Natural killer cell treated with Interleukin-12 subunit alpha and Interleukin-12 subunit beta and Interleukin-15 and Interleukin-18, amount 100 ng/mL, for 72 hours (primary cell): ENCODE data around the gene KCTD6. TPM values are rescaled to one million over a fixed set of nuclear protein-coding genes. Genes with fewer than 3 reads are reported as not detected.

Source experiments
- ATAC-seq, 2 donors: fragments of 150-1000 bp; cut with Tn5 transposase in 1 of 2; sonication (Bioruptor Pico), chemical (Tn5 transposase) in 1 of 2; 2 replicates each; pipeline ENCODE4 v1.10.0; 2021
- DNase-seq: peaks from one replicate; pipeline ENCODE4 v3.0.0; 2022; ENCODE audit warnings: low spot score
- H3K27ac Mint-ChIP-seq, 2 donors: 1 replicate in 1 of 2; 2 replicates in 1 of 2; pipeline ENCODE4 v1.8.0; 2022; ENCODE audit warnings: mixed read lengths in 2 of 2, mild to moderate bottlenecking in 1 of 2, moderate library complexity in 1 of 2
- H3K27me3 Mint-ChIP-seq, 2 donors: 1 replicate in 1 of 2; 2 replicates in 1 of 2; pipeline ENCODE4 v1.8.0; 2022; ENCODE audit warnings: mixed read lengths in 2 of 2
- H3K36me3 Mint-ChIP-seq: one replicate; pipeline ENCODE4 v1.8.0; 2022; ENCODE audit warnings: mixed read lengths
- H3K4me1 Mint-ChIP-seq, 2 donors: 1 replicate in 1 of 2; 2 replicates in 1 of 2; pipeline ENCODE4 v1.8.0; 2022; ENCODE audit warnings: low read depth in 2 of 2, mixed read lengths in 2 of 2, mild to moderate bottlenecking in 1 of 2
- H3K4me3 Mint-ChIP-seq: one replicate; pipeline ENCODE4 v1.8.0; 2022; ENCODE audit warnings: mixed read lengths
- H3K9me3 Mint-ChIP-seq: 2 replicates; pipeline ENCODE4 v1.8.0; 2022; ENCODE audit warnings: mixed read lengths
- total RNA-seq, 2 donors: library from RNA; stranded (reverse); gene quantifications; one replicate each; pipeline ENCODE4 v1.2.3, GENCODE V29; 2022

KCTD6 gene
- total RNA-seq, 2 donors from 2014 or later = 4.0 to 5.3 TPM

- no peaks in the 10 kb centered on the region for H3K36me3 Mint-ChIP-seq
- H3K27ac Mint-ChIP-seq = no peak overlapping the region
- DNase-seq = no peak
- no peak for ATAC-seq
- no peak overlapping the region for H3K4me3 Mint-ChIP-seq
- H3K9me3 Mint-ChIP-seq = no peaks in the 10 kb centered on the region
- peaks cover 8 to 10% of the 10 kb centered on the region in 2 donors for H3K27me3 Mint-ChIP-seq
- peaks cover 32 to 45% of the 10 kb centered on the region in 2 donors for H3K4me1 Mint-ChIP-seq
Measured at GRCh38 chr3:58474348-58474911, 17.5 kb upstream of the KCTD6 start.

GRCh38 chr3:58474967-58475578 lies 16.8 kb upstream of the KCTD6 start:
- no peak overlapping the region for H3K27ac Mint-ChIP-seq
- H3K36me3 Mint-ChIP-seq = no peaks in the 10 kb centered on the region
- H3K27me3 Mint-ChIP-seq = peaks cover 8 to 10% of the 10 kb centered on the region in 2 donors
- H3K4me3 Mint-ChIP-seq = no peak overlapping the region
- no peak for DNase-seq
- no peak for ATAC-seq
- H3K9me3 Mint-ChIP-seq = no peaks in the 10 kb centered on the region
- peaks cover 29 to 42% of the 10 kb centered on the region in 2 donors for H3K4me1 Mint-ChIP-seq

- ATAC-seq (no peak), DNase-seq (no peak)
- H3K9me3 Mint-ChIP-seq = no peaks in the 10 kb centered on the region
- peaks cover 8 to 15% of the 10 kb centered on the region in 2 donors for H3K4me1 Mint-ChIP-seq
- no peak overlapping the region for H3K4me3 Mint-ChIP-seq
- peaks cover 17% of the 10 kb centered on the region in 2 donors for H3K27me3 Mint-ChIP-seq
- no peaks in the 10 kb centered on the region for H3K36me3 Mint-ChIP-seq
- H3K27ac Mint-ChIP-seq = no peak overlapping the region
Measured at GRCh38 chr3:58478781-58479180, 13.1 kb upstream of the KCTD6 start.

DNA sequence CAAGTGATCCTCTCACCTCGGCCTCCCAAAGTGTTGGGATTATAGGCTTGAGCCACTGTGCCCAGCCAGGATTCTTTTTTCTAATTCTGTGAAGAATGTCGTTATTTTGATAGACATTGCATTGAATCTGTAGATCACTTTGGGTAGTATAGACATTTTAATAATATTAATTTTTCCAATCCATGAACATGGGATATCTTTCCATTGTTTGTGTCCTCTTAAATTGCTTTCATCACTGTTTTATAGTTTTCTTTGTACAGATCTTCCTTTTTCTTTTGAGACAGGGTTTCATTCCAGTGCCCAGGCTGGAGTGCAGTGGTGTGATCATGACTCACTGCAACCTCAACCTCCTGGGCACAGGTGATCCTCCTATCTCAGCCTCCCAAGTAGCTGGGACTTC lies 11.6 kb upstream of the KCTD6 start:
- peaks cover 0 to 1% of the 10 kb centered on the region in 2 donors for H3K4me1 Mint-ChIP-seq
- H3K27me3 Mint-ChIP-seq = peaks cover 11 to 18% of the 10 kb centered on the region in 2 donors
- no peaks in the 10 kb centered on the region for H3K36me3 Mint-ChIP-seq
- H3K4me3 Mint-ChIP-seq = no peak overlapping the region
- no peaks in the 10 kb centered on the region for H3K9me3 Mint-ChIP-seq
- H3K27ac Mint-ChIP-seq = no peak overlapping the region
- DNase-seq (no peak), ATAC-seq (no peak)

DNA sequence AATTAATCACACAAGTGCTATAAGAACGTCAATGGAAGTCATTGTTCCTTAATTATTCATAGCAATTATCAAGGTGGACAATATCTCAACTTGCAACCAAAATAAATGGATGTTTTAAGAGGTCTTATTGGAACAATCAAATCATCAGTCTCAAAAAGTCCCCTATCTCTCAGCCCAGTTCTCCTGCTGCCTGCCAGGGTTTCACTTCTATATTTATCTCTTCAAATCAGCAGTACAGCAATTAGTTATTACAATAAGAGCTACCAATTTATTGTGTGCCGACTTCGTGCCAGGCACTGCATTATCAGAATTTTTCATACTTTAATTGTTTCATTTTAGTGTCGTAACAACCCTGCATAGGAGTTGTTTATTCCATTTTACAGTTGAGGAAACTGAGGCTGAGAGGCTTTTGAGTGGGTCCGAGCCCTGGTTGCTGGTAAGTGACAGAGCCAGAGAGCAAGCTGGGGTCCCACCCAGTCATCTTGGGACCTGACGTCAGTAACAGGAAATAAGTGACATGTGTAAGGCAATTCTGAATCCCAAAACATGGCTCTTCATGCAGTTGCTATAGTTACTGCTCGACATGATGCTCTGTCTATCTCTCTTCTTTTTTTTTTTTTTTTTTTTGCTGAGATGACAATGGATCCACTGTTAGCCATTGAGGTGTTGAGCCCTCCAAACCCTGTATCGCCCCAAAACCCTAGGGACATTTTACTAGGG lies 8.8 kb upstream of the KCTD6 start:
- Mint-ChIP-seq H3K4me3 (no peak overlapping the region), H3K4me1 (peaks cover 0 to 11% of the 10 kb centered on the region in 2 donors), H3K27me3 (peaks cover 26 to 27% of the 10 kb centered on the region in 2 donors), H3K9me3 (no peaks in the 10 kb centered on the region), H3K36me3 (no peaks in the 10 kb centered on the region), H3K27ac (no peak overlapping the region)
- no peak for DNase-seq
- ATAC-seq = peak in 1 of 2 donors; percentile 66

GRCh38 chr3:58484045-58484721 lies 7.7 kb upstream of the KCTD6 start:
- Mint-ChIP-seq H3K27me3 (peaks cover 32 to 36% of the 10 kb centered on the region in 2 donors), H3K9me3 (no peaks in the 10 kb centered on the region), H3K27ac (no peak overlapping the region), H3K36me3 (no peaks in the 10 kb centered on the region), H3K4me3 (no peak overlapping the region), H3K4me1 (peaks cover 0 to 11% of the 10 kb centered on the region in 2 donors)
- ATAC-seq (no peak), DNase-seq (no peak)

DNA sequence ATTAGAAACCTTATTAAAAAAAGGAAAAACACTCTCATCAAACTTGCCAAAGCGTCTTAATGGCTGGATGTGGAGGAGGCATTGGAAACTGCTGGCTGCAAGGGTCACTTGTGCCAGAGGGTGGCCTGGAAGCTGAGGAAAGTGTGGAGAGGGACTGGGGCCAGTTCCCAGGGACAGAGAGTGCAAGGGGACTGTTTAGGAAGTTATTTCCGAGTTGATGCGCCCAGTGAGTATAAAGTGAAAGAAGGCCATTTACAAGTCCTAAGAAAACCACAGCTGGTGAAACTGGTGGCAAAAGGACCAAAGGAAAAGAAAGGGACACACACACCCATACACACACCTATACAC lies 7.2 kb upstream of the KCTD6 start:
- ATAC-seq (no peak), DNase-seq (no peak)
- H3K27me3 Mint-ChIP-seq = peaks cover 32 to 36% of the 10 kb centered on the region in 2 donors
- H3K36me3 Mint-ChIP-seq = no peaks in the 10 kb centered on the region
- no peaks in the 10 kb centered on the region for H3K9me3 Mint-ChIP-seq
- H3K4me3 Mint-ChIP-seq = no peak overlapping the region
- H3K27ac Mint-ChIP-seq = no peak overlapping the region
- H3K4me1 Mint-ChIP-seq = peaks cover 0 to 11% of the 10 kb centered on the region in 2 donors

DNA sequence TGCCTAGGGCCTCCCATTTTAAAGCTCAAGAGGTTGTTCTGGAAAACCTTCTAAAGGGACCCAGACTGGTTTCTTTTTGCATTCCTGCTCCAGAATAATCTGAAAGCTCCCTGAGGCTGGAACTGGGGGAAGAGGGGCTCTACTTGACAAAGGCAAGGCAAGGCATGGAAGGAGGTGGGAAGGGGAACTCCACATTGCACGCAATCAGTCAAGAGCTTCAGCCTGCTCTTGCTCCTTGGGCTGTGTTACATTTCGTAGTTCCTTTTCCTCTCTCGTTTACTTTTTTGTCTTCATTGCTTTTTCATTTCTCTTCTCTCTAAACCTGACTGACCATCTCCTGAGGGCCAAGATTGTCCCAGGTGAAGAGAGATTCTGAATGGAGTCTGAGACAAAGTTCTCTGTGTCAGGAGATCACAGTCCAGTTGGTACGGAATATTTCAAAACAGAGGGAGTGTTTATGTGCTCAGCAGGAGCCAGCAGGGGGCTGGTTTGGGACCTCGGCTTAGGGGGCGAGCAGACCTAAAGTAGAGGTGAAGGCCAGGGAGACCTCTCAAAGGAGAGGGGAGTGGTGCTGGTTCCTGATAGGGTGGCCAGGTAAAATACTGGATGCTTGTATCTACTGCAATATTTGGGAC lies 6.0 kb upstream of the KCTD6 start:
- DNase-seq = no peak
- Mint-ChIP-seq H3K9me3 (no peaks in the 10 kb centered on the region), H3K27ac (no peak overlapping the region), H3K36me3 (no peaks in the 10 kb centered on the region), H3K4me3 (no peak overlapping the region), H3K27me3 (peaks cover 30 to 36% of the 10 kb centered on the region in 2 donors), H3K4me1 (peaks cover 4 to 14% of the 10 kb centered on the region in 2 donors)
- no peak for ATAC-seq

- no peak overlapping the region for H3K4me3 Mint-ChIP-seq
- peaks cover 30 to 31% of the 10 kb centered on the region in 2 donors for H3K27me3 Mint-ChIP-seq
- ATAC-seq = no peak
- H3K36me3 Mint-ChIP-seq = no peaks in the 10 kb centered on the region
- no peak overlapping the region for H3K27ac Mint-ChIP-seq
- no peak for DNase-seq
- peaks cover 10 to 18% of the 10 kb centered on the region in 2 donors for H3K4me1 Mint-ChIP-seq
- H3K9me3 Mint-ChIP-seq = no peaks in the 10 kb centered on the region
Measured at GRCh38 chr3:58487140-58487886, 4.6 kb upstream of the KCTD6 start.

DNA sequence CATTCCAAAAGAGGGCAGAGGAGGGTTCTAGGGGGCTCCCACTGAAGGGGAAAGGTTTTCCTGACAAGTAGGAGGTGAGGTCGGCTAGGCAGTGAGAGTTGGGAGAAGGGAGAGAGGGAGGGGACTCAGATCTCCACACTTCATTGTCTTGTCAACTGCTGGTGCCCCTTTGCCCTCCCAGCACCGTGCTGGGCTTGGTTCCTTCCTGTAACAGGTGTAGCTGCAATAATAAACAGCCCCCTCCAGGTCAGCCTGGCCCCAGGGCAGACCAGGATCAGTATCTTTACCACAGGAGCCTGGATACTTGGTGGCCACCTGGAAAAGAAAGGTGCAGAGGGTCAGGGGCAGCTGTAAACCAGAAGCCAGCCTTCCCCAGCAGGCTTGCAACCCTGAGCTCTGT lies 2.9 kb upstream of the KCTD6 start:
- ATAC-seq (no peak), DNase-seq (no peak)
- H3K36me3 Mint-ChIP-seq = no peaks in the 10 kb centered on the region
- no peak overlapping the region for H3K4me3 Mint-ChIP-seq
- H3K9me3 Mint-ChIP-seq = no peaks in the 10 kb centered on the region
- peaks cover 23 to 27% of the 10 kb centered on the region in 2 donors for H3K27me3 Mint-ChIP-seq
- H3K4me1 Mint-ChIP-seq = peaks cover 24 to 29% of the 10 kb centered on the region in 2 donors
- no peak overlapping the region for H3K27ac Mint-ChIP-seq

GRCh38 chr3:58490860-58491501 lies 915 bp upstream of the KCTD6 start:
- H3K27ac Mint-ChIP-seq = peak overlapping the region in 1 of 2 donors; percentile 22
- ATAC-seq = no peak
- peaks cover 29 to 33% of the 10 kb centered on the region in 2 donors for H3K4me1 Mint-ChIP-seq

DNA sequence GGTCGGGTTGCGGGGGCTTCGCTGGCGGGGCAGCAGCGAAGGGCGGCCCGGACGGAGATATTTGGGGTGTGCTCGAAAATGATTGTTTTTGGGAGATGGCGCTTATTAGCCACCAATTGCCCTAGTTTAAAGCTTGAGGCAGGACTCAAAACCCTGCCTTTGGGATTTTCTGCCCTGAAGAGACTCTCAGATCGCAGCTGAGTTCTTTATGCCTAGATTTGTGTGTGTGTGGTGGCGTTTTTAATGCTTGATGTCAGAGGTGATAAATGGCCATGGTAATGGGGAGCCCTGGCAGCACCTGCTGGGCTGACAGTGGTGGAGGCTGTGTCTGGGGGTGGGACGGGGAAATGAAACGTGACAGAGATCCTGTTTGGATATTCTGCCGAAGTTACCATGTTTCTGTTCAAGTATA lies 604 bp downstream of the KCTD6 start:
- Mint-ChIP-seq H3K36me3 (no peaks in the 10 kb centered on the region), H3K27me3 (peaks cover 10 to 12% of the 10 kb centered on the region in 2 donors), H3K27ac (peak overlapping the region; percentile 64 to 73), H3K4me3 (peak overlapping the region; percentile 94), H3K4me1 (peaks cover 27 to 29% of the 10 kb centered on the region in 2 donors), H3K9me3 (no peaks in the 10 kb centered on the region)
- DNase-seq = no peak
- no peak for ATAC-seq

More at GRCh38 chr3:58490860-58491501, 915 bp upstream of the KCTD6 start:
- Mint-ChIP-seq H3K36me3 (no peaks in the 10 kb centered on the region), H3K9me3 (no peaks in the 10 kb centered on the region), H3K4me3 (peak overlapping the region; percentile 74), H3K27me3 (peaks cover 22 to 27% of the 10 kb centered on the region in 2 donors)
- DNase-seq = no peak
